Epidermal melanocyte (primary cell): ENCODE results near the gene MXI1.
A peak's percentile ranks its signal among the peaks of the same experiment; 100 is the strongest.

Experiments
- DNase-seq: peaks from one replicate; pipeline ENCODE4 v3.0.0; 2011; ENCODE audit warnings: low spot score; ENCODE audit not compliant: insufficient read length

MXI1 gene

GRCh38 chr10:110215286-110216170 lies 8.1 kb downstream of the MXI1 start:
- DNase-seq, result no peak

- no peak for DNase-seq
Measured at GRCh38 chr10:110216240-110216639, 8.8 kb downstream of the MXI1 start.

- no peak for DNase-seq
Measured at GRCh38 chr10:110216942-110217661, 9.7 kb downstream of the MXI1 start.

- DNase-seq, result no peak
Measured at GRCh38 chr10:110217662-110218008, 10.2 kb downstream of the MXI1 start.

DNA sequence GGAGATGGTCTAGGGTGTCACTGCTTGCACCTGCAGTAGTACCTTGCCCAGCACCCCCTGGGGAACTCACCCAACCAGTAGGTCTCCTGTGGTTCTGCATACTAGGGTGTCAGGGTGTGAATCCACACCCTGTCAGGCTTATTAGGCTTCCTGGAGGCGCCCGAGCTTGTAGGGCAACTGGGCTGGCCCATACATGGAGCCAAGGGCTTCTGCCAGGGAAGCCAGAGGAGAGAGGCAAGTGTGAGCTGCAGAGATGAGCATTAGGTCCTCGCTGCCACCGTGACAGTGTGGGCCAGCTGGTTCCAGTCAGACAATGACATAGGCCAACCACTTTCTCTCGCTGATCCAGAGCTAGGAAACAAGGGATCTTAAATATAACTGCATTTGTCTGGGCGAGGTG lies 11.2 kb downstream of the MXI1 start:
- no peak for DNase-seq

GRCh38 chr10:110219884-110220283 lies 12.5 kb downstream of the MXI1 start:
- DNase-seq, result no peak

DNA sequence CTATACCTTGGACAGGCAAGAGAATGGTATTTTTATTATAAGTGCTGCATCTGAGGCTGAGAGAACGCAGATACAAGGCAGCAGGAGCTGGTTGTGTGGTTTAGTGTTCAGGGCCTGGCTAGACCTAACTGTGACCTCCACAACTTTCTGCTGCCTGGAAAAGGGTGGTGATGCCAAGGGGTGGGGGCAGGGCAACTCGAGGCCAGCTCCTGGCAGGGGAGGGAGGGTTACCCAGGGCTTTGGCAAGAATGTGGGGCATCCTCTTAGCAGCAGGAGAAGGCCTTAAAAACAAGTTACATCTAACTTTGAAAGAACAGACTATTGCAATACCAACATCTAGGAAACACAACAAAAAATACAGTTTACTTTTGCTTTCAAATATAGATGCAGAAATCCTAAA lies 13.0 kb downstream of the MXI1 start:
- DNase-seq, result no peak

GRCh38 chr10:110221044-110221720 lies 13.8 kb downstream of the MXI1 start:
- DNase-seq, result no peak

- no peak for DNase-seq
Measured at GRCh38 chr10:110221721-110222261, 14.4 kb downstream of the MXI1 start.

- DNase-seq, result no peak
Measured at GRCh38 chr10:110222641-110223297, 15.4 kb downstream of the MXI1 start.

- DNase-seq, result no peak
Measured at GRCh38 chr10:110223298-110223925, 16.0 kb downstream of the MXI1 start.

GRCh38 chr10:110224992-110225391 lies 17.6 kb downstream of the MXI1 start:
- DNase-seq, result no peak

GRCh38 chr10:110225441-110225755 lies 18.0 kb downstream of the MXI1 start:
- no peak for DNase-seq

DNA sequence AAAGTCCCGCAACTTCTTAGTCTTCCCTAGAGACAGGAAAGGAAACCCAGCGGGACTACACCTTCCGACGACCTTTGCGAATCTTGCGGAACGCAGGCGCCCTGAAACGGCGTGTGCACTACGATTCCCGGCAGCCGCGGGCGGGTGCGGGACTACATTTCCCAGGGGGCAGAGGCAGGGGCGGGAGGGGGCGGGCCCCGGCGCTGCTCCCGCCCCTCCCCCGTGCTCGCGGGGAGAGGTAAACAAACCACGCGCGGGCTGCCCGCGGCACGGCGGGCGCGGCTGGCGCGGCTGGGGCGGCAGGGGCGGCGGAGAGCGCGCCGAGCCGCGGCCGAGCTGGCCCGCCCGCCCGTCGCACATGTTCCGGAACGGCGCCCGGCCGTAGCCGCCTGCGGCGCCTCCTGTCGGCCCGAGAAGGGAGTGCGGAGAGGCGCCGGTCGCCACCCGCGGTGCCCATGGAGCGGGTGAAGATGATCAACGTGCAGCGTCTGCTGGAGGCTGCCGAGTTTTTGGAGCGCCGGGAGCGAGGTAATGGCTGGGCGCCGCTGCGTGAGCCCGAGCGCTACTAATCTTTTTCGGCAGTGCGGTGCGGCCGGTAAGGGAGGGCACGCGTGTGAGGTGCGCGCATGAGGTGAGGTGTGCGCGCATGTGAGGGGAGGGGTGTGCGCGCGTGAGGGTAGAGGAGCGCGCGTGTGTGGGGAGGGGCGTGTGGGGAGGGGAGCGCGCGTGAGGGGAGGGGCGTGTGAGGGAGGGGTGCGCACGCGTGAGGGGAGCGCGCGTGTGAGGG lies 18.5 kb downstream of the MXI1 start:
- peak; percentile 64 for DNase-seq

DNA sequence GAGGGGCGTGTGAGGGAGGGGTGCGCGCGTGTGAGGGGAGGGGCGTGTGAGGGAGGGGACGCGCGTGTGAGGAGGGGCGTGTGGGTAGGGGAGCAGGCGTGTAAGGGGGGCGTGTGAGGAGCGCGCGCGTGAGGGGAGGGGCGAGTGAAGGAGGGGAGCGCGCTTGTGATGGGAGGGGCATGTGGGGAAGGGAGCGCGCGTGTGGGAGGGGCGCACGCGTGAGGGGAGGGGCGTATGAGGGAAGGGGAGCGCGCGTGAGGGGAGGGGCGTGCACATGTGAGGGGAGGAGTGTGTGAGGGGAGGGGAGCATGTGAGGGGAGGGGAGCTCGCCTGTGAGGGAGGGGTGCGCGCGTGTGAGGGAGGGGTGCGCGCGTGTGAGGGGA lies 19.1 kb downstream of the MXI1 start:
- peak; percentile 74 for DNase-seq

GRCh38 chr10:110226926-110227641 lies 19.7 kb downstream of the MXI1 start:
- DNase-seq, result peak; percentile 66

DNA sequence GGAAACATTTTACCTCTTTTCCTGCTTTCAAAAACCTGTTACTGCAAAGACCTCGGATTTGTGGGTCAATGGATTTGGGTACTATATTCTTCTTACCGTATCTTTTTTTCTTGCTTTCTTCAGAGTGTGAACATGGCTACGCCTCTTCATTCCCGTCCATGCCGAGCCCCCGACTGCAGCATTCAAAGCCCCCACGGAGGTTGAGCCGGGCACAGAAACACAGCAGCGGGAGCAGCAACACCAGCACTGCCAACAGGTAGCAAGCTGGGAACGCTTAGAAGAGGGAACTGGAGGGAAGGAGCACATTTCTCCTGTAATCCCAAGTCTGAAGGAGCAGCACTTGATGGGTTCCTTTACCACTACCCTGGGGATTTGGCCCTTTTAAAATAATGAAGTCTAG lies 20.7 kb downstream of the MXI1 start:
- DNase-seq, result no peak

DNA sequence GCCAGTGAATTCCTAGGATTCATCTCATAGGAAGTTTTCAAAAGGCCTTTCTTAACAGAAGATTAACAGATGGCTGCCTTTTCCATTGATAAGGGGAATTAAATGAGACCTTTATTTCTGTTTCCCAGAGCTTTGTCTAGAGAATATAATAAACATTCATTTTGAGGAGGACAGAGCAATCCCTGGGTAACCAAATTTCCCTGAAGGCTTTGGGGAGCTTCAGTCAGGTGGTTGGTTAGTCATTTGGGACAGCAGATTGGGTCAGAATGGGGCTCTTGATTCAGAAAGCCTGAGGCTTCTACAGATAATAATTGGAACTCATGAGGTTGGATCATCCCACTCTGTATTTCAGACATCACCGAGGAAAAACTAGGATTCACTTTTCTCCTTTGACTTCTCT lies 21.8 kb downstream of the MXI1 start:
- DNase-seq, result peak; percentile 63

GRCh38 chr10:110233846-110234245 lies 26.4 kb downstream of the MXI1 start:
- DNase-seq, result no peak
